Stimulated activated CD4-positive, alpha-beta T cell treated with anti-CD3 and anti-CD28 coated beads, Interleukin-4, amount 100 ng/mL, for 48 hours (primary cell): Measurements from ENCODE around the gene ARMH2.

Experiments used
- DNase-seq, 2 donors: peaks; one replicate each; pipeline ENCODE4 v3.0.0-alpha.2; 2020; ENCODE audit warnings: low read depth in 2 of 2

The ARMH2 gene

DNA sequence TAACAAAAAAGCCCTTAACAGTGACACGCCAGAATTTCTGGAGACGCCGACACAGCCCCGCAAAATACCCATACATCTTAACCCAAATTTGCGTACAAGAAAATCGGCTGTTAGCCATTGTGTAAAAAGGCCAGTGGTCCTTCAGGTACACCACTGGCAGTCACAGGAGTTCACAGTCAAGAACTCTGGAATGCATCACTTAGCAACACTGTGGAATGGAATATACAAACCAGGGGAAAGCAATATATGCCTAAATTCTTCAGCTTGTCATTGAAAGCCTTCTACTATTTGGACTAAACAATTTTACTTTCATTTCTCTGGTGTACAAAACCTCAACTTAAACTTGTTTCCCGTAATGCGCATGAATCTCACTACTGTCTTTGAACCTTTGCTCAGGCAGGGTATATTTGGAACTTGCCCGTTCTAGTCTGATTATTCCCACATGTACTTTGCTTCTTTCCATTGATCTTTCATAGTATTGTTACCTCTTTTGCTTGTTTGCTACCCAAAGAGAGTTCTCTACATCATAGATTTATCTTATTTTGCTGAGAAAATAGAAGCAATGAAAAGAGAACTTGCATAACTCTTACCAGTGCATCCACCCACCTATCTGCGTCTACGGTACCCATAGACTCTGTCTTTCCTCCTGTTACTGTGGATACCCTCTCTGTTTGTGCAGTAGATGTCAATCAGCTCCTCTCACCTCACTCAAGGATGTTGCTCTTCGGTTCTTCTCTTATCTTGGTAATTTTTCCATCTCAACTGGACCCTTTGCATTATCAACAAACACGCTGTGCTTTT lies at the start of gene ARMH2:
Gene ARMH2, minus strand, starts transcription at position 178 of the 801 bp plus-strand sequence. Its CDS starts 60 bp downstream, at position 118.
- DNase-seq, result no peak

GRCh38 chr6:24848461-24848860 lies 49.7 kb upstream of the ARMH2 start:
- DNase-seq, result no peak

DNA sequence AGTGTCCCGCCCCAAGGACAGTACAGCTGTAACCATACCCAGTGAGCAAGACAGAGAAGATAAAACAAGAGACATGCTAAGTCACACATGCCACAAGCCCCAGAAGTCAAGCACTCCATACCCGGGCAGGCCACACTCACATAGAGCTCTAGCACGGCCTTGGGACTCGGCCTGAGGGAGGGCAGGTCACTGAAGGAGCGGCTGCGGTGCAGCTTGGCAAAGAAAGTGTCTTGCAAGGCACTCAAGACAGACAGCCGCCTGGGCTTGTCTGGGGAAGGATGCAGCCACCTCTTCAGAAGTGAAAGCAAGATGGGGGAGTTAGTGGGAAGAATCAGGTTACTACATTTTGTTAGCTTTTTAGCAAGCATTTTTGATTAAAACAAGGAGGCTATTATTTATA lies 48.7 kb upstream of the ARMH2 start:
- no peak for DNase-seq

GRCh38 chr6:24845578-24845977 lies 46.9 kb upstream of the ARMH2 start:
- no peak for DNase-seq

- DNase-seq, result no peak
These were observed 46.2 kb upstream of the ARMH2 start for GRCh38 chr6:24844903-24845302.

DNA sequence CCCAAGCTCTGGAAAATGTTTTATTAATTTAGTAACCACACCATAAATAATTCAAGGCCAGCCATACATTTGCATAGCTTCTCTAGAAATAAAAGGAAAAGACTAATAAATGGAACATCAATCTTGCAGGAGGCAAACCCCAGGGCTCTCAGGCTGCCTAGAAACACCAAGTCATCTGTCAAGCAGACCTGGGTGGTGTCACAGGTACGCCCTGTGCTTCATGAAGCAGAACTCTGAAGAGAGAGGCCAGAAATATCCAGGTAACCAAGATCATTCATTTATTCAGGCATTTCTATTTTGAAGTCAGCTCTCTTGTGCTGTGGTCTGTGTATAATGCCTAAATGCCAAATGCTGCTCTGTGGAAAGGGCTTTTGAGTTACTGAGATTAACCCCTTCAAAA lies 45.3 kb upstream of the ARMH2 start:
- DNase-seq, result no peak

DNA sequence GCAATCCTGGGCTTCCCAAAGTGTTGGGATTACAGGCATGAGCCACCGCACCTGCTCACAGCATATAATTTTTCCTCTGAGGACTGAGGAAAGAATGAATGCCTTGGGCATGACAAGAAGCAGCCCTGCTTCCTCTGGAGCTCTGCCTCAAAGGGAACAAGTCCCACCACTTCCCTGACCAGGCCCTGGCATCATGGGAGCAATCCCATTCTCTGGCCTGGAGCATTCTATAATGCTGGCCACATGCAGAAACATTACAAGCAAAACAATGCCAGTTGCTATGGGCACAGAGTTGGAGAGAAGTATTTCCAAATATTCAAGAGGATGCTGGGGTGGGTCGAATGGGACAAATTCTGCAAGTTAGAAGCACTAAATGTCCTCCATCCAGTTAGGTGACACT lies 41.5 kb upstream of the ARMH2 start:
- DNase-seq, result no peak

GRCh38 chr6:24838994-24839393 lies 40.3 kb upstream of the ARMH2 start:
- DNase-seq, result no peak

- DNase-seq, result no peak
These were observed 39.4 kb upstream of the ARMH2 start for GRCh38 chr6:24838081-24838480.

DNA sequence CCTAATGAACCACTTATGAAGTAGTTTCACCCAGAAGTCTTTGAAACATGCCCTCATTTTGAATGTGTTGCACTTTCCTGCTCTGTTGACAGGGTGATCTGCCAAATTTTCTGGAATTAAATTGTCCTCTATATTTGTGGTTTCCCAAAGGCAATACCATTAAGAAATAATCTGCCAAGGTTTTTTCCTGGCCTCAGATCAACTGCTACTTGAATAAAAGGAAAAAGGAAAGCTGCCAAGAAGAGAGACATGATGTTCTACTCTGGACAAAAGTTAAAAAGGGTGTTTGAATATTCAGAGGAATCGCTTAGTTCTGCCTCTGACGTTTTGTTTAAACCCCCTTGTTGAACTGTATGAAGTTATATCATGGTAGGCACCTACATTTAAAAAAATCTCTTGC lies 37.4 kb upstream of the ARMH2 start:
- no peak for DNase-seq

DNA sequence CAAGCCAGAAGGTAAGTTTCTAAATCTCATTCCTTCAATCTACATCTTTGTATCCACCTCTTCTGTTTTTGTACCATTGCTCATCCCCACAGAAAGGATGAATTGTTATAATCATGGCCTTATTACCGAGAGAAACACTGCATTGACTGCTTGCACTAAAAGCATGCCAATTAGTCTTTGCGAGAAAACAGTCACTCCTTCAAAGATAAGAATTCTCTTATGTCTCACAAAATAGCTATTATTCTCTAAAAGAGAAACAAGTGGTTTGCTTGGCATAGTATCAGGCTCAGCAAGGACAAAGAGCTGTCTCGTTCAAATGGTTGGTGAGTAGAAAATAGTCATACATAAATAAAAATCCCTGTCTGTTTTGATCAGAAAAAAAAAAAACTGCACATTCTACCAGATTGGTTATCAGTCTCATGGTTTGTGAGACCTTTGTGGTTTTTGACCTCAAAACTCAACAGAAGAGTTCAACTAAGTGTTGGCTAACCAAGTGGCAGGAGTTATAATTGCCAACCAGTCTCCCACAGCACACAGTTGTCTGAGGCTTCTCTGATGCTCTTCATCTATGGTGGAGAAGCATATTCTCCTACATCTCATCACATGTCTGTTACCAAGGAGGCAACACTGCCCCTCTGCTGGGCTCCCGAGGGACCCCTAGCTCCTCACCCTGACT lies 35.1 kb upstream of the ARMH2 start:
- DNase-seq, result no peak

DNA sequence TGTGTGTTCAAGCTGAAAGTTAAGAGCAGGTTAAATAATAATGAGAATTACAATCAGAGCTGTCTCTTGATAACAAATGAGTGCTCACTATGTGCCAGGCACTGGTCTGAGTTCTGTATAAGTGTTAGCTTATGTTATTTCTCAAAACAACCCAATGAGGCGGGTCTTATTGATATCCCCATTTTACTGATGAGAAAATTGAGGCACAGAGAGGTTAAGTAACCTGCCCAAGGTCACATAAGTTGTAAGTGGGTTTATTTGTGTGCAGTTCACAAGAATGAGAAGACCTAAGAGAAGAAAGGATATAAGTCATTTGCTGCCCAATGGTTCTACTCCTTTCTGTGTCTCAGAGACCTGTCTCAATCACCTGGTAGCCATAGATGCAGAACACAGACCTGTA lies 34.1 kb upstream of the ARMH2 start:
- no peak for DNase-seq

DNA sequence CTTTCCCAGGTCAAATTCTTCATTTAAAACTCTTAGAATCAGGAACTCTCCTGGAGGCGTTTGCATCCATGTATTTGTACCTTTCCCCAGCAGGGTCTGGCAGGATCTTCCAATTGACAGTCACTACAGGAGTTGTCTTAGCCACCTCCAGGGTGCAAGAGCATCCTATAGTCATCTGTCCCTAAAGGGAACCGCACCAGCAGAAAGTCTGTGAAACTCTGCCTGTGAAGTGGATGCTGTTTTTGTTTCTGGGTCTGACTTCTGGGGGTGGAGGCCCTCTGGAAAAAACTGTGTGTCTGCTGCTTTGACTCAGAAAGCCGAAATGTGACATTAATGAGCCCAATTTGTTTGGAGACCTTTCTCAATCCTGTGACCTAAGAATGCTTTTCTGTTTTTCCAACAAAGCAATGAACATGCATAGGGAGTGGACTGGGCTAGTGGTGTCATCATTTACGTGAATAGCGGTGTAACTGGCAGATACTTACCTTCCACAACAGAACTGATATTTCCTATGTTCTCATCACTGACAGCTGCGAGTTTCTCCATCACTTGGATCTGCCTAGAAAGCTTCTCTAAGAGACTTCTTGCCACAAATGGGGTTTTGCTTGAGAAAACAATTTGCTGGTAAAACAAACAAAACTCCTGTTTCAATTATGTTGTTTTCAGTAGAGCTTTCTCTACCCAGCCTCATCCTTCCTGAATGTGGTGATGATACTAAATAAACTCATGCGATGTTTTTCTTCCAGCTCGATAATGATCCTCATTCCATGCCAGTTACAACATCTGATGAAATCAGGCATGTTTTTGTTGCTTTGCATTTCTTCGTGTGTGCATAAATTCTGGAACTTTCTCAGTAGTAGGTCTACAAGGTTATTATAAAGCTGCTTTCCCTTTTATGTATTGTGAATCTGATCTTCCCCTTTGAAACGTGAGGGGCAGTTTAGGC lies 33.3 kb upstream of the ARMH2 start:
- no peak for DNase-seq

- DNase-seq, result no peak
These were observed 30.9 kb upstream of the ARMH2 start for GRCh38 chr6:24829657-24830056.

GRCh38 chr6:24827970-24828369 lies 29.3 kb upstream of the ARMH2 start:
- no peak for DNase-seq

GRCh38 chr6:24827162-24827561 lies 28.4 kb upstream of the ARMH2 start:
- no peak for DNase-seq

DNA sequence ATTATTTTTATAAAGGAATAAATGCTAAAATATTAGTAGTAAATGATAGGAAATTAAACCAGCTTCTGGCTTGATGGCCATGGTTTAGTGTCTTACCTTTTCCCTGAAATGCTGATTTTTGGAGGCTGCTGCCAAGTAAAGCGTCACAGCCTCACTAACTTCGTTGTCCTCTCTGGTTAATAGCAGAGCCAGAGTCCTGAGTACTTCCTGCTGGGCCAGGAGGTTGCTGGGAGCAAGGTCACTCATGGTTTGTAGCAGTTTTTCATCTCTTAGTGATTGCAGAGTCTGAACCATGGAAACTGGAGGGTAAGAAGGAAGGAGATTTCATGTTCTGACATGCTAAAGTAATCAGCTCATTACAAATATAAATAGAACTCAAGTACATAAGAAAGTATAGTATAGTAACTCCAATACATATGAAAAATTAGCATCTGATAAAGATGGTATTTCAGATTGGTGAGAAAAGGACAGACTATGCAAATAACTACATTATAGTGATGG lies 26.5 kb upstream of the ARMH2 start:
- no peak for DNase-seq

- DNase-seq, result no peak
These were observed 25.6 kb upstream of the ARMH2 start for GRCh38 chr6:24824142-24824938.

- DNase-seq, result no peak
These were observed 24.5 kb upstream of the ARMH2 start for GRCh38 chr6:24823185-24823584.

DNA sequence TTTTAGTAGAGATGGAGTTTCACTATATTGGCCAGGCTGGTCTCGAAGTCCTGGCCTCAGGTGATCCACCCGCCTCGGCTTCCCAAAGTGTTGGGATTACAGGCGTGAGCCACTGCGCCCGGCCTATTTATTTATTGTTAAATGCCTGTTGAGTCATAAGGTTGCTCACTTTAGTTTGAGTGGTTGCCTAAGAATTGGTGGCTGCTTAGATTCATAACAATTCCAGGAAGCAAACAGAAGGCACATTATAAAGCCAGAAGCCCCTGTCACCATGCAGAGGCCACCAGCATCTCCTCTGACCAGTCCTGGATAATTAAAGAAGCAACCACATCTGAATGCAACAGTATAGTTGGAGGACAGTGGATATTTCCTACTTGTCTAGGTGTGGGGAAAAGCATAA lies 24.0 kb upstream of the ARMH2 start:
- no peak for DNase-seq

- no peak for DNase-seq
These were observed 23.2 kb upstream of the ARMH2 start for GRCh38 chr6:24821860-24822444.
